ENCODE results near the gene ANO3.
A peak's percentile ranks its signal among the peaks of the same experiment; 100 is the strongest.
"Not testable (repeated sequence)": the region's sequence is repeated elsewhere in the genome, so short reads cannot be mapped to it uniquely, and the experiment has no call there.

The ANO3 gene

GRCh38 chr11:26579683-26580082, 247.8 kb downstream of the ANO3 start:
- DNase-seq, result no peak

- DNase-seq, result peak; percentile 79
Observed at GRCh38 chr11:26580929-26581328, 249.0 kb downstream of the ANO3 start.

GRCh38 chr11:26583550-26583949, 251.6 kb downstream of the ANO3 start:
- peak; percentile 11 for DNase-seq

- DNase-seq, result no peak
Observed at GRCh38 chr11:26584818-26585217, 252.9 kb downstream of the ANO3 start.

DNA sequence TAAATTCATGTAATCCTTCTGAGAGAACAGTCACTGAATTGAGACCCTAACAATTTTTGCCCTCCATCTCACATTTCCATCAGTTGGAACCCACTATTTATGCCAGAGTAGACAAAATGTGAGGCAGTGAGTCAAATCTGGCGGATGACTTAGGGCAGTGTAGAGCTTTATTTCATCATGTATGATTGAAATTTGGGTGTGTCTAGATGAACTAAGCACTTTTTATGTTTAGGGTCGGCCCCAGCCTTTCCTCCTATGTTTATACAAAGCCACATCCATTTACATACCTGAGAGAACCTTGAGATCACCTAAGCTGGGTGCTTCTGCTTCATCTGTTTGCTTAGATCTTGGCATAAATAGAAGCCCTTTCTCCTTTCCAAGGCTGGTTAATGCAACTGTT, 255.1 kb downstream of the ANO3 start:
- DNase-seq, result no peak

- DNase-seq, result no peak
Observed at GRCh38 chr11:26593691-26594090, 261.8 kb downstream of the ANO3 start.

DNA sequence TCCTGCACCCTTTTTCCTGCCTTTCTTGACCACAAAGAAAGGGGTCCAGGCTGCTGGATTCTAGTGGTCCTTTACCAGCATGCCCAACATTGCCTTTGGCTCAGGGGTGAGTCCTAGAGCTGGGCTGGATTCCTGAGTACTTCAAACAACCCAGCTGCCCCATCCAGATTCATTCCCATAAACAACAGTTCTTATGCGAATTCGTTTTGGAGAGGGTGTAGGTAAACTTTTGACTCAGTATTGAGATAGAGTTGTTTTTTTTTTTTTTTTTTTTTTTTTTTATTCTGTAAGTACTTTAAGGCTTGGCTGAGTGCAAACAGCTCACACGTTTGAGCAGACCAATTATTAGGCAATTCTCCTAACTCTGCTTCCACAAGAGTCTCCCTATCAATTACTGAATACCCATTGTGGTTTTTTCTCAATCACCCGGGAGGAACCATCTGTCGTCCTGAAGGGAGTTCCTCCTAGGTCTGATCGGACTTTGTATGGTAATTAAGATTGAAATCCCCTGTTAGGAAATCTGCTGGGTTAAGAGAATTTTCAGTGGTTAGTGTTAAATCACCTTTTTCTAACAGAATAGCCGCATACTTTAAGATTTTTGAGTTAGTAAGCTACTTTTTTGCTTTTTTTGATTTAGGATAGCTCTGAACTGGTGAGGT, 263.4 kb downstream of the ANO3 start:
- DNase-seq, result not testable (repeated sequence)

DNA sequence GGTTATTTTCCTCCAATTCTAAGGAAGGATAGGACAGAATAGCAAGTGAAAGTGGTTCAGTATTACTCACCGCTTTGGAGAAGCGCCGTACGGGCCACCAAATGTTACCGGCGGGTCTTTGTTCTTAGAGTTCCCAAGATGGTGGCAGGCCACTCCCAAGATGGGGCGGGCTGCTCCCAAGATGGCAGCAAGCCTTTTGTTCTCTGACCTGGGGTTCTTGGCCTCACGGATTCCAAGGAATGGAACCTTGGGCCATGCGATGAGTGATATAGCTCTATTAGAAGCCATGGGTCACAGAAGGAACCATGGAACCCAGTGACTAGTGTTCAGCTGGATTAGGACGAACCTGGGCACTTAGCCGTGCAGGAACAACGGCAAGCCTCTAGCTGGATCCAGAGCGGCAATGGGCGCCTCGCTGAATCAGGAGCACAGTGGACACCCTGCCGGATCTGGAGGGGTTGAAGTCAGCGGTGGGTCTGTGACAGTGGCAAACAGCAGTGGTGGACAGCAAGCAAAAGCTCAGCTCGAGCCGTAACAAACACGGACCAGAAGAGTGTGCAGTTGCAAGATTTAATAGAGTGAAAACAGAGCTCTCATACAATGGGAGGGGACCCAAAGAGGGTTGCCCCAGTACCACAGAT, 265.2 kb downstream of the ANO3 start:
- not testable (repeated sequence) for DNase-seq

GRCh38 chr11:26597899-26598298, 266.0 kb downstream of the ANO3 start:
- DNase-seq, result no peak

DNA sequence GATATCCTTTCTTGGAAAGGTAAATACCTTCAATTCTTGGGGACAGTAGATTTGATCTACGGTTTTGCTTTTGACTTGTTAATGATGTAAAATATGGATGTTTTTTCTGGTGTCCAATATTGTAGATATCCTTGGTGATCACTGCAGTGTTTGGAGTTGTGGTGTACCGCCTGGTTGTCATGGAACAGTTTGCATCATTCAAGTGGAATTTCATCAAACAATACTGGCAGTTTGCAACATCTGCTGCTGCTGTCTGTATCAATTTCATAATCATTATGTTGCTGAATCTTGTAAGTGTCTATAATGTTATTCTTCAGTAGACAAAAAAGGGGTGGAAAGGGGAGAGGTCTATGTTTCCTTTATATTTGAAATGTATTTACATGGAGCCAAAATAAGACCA, 267.5 kb downstream of the ANO3 start:
- peak; percentile 86 for DNase-seq

- no peak for DNase-seq
Observed at GRCh38 chr11:26599876-26600434, 268.0 kb downstream of the ANO3 start.

DNA sequence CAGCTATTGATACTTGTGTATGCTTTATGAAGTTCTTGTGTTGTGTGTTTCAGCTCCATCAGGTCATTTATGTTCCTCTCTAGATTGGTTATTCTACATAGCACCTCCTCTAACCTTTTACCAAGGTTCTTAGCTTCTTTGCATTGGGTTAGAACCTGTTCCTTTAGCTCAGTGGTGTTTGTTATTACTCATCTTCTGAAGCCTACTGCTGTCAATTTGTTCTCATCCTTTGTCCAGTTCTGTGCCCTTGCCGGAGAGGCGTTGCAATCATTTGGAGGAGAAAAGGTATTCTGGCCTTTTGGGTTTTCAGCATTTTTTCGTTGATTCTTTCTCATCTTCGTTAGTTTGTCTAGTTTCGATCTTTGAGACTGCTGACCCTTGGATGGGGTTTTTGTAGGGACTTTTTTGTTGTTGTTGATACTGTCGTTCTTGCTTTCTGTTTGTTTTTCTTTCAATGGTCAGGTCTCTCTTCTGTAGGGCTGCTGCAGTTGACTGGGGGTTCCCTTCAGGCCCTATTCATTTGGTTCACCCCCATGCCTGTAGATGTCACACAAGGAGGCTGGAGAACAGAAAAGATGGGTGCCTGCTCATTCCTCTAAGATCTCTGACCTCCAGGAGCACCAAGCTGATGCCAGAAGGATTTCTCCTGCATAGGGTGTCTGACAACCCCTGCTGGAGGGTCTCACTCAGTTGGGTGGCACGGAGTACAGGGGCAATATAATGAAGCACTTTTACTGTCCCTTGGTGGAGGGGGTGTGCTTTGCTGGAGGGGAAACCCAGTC, 276.0 kb downstream of the ANO3 start:
- no peak for DNase-seq

GRCh38 chr11:26608507-26609146, 276.7 kb downstream of the ANO3 start:
- no peak for DNase-seq

- no peak for DNase-seq
Observed at GRCh38 chr11:26613759-26614158, 281.8 kb downstream of the ANO3 start.

- DNase-seq, result no peak
Observed at GRCh38 chr11:26618441-26618840, 286.5 kb downstream of the ANO3 start.

DNA sequence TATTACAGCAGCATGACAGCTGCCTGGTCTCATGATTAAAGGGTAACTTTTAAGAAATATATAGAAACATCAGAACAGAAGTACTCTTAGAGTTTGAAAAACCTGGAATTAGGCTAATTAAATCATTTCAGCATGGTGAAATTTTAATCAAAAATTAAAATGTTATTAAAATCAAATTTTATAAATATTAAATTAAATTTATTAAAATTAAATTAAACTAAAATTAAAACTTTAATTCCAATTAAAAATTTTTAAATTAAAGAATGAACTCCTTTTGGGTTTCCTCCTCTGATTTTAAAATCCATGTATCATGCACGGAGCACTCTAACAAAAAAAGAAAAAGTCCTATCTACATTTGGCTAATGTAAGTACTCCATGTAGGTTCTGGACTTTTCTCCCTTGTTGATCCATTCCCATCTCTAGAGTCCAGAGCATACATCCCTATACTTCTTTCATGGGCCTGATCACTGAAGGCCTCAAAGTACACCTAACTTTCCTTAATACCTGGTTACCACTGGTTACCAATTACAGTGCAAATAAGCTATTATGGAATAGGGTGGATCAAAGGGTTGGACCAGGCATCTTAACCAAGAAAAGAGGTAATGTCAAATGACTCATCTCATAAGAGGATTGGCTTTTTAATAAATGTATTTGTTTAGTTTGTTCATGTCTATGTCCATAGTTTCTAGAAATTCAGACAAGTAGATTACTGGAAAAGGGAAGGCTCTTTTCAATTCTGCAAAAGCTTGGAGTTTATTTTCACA, 288.5 kb downstream of the ANO3 start:
- peak; percentile 2 for DNase-seq

- DNase-seq, result peak; percentile 93
Observed at GRCh38 chr11:26621132-26621531, 289.2 kb downstream of the ANO3 start.

GRCh38 chr11:26622181-26622580, 290.3 kb downstream of the ANO3 start:
- DNase-seq, result no peak

- DNase-seq, result peak; percentile 63
Observed at GRCh38 chr11:26623076-26623659, 291.2 kb downstream of the ANO3 start.

GRCh38 chr11:26626346-26626745, 294.4 kb downstream of the ANO3 start:
- peak; percentile 65 for DNase-seq

GRCh38 chr11:26632691-26633159, 300.8 kb downstream of the ANO3 start:
- DNase-seq, result no peak

GRCh38 chr11:26643314-26643713, 311.4 kb downstream of the ANO3 start:
- DNase-seq, result not testable (repeated sequence)
